Fibroblast of mammary gland (primary cell): ENCODE data around the gene CEP89.
"Not testable (repeated sequence)": the region's sequence is repeated elsewhere in the genome, so short reads cannot be mapped to it uniquely, and the experiment has no call there.

Source experiments
- DNase-seq: peaks from one replicate; pipeline ENCODE4 v3.0.0-alpha.2; 2010; ENCODE audit warnings: low read depth
- H3K4me3 ChIP-seq: 2 replicates; pipeline ENCODE4 v1.5.1; 2011; ENCODE audit warnings: low read depth, mild to moderate bottlenecking, low read length, moderate library complexity; ENCODE audit not compliant: control insufficient read depth
- TF ChIP-seq, protein P1 (sequence below): conservative IDR thresholded peaks from 2 replicates; pipeline ENCODE4 v1.5.1; 2011; ENCODE audit warnings: low read depth, low read length, inconsistent platforms; ENCODE audit not compliant: control insufficient read depth, insufficient read depth

CEP89 gene

DNA sequence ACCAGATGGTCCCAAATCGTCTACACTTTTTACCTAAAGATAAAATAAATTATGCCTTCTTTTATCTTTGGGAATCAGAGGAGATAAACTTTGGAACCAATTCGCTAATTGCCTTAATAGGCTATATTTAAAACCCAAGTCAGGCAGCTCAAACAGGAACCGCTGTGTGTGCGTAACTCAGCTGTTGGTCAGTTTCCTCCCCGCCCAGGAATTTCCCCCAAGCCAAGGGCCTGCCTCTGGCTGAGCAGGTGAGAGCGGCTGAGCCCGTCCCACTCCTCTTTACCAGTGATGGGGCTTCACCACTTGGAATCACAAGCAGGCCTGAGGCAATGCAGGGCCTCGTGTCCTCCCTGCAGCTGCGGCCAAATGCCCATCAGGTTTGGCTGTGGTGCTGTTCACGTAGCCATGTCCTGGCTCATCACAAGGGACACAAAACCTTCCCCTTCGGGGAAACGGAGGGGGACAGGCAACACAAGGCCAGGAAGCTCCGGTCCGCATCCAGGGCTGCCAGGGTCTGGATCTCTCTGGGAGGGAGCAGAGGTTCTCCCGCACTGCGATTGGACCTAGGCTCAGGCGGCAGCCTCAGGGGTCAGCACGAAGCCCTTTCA lies 101.7 kb downstream of the CEP89 start:
- no peak for DNase-seq
- TF ChIP-seq, protein P1, sequence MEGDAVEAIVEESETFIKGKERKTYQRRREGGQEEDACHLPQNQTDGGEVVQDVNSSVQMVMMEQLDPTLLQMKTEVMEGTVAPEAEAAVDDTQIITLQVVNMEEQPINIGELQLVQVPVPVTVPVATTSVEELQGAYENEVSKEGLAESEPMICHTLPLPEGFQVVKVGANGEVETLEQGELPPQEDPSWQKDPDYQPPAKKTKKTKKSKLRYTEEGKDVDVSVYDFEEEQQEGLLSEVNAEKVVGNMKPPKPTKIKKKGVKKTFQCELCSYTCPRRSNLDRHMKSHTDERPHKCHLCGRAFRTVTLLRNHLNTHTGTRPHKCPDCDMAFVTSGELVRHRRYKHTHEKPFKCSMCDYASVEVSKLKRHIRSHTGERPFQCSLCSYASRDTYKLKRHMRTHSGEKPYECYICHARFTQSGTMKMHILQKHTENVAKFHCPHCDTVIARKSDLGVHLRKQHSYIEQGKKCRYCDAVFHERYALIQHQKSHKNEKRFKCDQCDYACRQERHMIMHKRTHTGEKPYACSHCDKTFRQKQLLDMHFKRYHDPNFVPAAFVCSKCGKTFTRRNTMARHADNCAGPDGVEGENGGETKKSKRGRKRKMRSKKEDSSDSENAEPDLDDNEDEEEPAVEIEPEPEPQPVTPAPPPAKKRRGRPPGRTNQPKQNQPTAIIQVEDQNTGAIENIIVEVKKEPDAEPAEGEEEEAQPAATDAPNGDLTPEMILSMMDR, result no peak
- no peak overlapping the region for H3K4me3 ChIP-seq

DNA sequence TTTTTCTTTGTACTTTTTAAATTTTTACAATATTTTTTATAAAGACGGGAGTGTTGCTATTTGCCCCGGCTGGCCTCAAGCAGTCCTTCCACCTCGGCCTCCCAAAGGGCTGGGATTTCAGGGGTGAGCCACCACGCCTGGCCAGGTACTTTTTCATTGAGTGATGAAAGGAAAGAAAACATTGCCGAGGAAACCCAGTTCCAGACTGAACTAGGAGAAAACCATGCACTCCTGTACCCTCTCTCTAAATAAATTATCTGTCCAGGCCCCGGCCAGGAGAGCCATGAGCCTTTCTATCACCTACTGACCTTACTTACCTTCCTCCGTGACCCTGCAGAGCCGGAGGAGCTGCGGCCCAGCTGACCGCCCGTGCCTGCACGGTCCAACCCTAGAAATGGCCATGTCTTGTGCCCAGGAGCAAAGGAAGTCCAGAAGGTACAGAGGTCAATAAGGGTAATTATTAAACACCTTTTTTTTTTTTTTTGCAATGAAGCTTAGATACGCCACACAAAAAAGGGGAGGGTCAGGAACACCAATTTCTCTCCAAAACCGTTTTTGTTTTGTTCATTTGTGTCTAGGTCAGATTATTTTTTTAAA lies 102.3 kb downstream of the CEP89 start, which contains the start of gene SLC7A9:
Gene SLC7A9 (minus strand): TSS at position 399 of the 597 bp plus-strand sequence. CDS start 1,233 bp downstream, outside the sequence.
- no peak for DNase-seq
- TF ChIP-seq, protein P1, result no peak
- H3K4me3 ChIP-seq, result no peak within 1 kb of the TSS

DNA sequence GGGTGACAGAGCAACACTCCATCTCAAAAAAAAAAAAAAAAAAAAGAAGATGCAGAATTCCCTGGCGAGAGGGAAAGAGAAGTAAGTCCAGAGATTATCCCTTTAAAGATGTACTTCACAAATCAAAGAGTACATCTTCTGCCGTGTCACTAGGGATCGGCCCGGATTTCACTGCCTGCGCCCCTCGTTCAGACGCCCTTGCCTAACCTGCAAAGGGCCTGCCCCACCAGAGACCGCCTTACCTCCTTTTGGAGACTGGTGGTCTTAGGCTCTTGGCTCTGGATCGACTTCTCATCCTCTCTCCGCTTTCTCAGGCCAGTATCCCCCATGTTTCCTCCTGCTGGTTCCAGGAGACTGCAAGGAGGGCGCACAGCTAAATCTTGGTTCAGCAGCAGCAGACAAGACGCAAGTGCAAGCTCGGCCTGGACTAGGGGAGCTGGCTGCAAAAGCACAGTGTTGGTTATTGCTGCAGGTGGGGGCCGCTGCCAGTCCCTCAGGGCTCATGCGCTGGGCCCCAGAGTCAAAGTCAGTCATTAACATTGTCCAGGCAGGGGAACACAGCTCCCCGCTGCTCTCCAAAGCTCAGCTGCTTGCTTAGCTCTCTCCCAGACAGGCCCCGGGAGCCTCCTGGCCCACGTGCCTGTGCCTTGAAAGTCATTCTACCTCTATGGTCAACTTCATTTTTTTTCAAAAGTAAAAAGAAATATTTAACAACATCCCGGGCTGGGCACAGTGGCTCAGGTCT lies 103.4 kb downstream of the CEP89 start:
- DNase-seq, result no peak
- TF ChIP-seq, protein P1, result no peak
- no peak overlapping the region for H3K4me3 ChIP-seq

DNA sequence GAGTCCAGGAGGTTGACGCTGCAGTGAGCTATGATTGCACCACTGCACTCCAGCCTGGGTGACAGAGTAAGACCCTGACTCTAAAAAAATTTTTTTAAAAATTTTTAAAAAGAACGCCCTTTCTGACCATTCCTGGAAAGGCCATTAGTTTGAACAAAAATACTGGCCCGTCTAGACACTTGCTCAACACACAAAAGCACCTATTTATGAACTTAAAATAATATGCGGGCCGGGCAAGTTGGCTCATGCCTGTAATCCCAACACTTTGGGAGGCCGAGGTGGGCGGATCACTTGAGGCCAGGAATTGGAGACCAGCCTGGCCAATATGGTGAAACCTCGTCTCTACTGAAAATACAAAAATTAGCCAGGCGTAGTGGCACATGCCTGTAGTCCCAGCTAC lies 104.3 kb downstream of the CEP89 start:
- not testable (repeated sequence) for DNase-seq, H3K4me3 ChIP-seq

DNA sequence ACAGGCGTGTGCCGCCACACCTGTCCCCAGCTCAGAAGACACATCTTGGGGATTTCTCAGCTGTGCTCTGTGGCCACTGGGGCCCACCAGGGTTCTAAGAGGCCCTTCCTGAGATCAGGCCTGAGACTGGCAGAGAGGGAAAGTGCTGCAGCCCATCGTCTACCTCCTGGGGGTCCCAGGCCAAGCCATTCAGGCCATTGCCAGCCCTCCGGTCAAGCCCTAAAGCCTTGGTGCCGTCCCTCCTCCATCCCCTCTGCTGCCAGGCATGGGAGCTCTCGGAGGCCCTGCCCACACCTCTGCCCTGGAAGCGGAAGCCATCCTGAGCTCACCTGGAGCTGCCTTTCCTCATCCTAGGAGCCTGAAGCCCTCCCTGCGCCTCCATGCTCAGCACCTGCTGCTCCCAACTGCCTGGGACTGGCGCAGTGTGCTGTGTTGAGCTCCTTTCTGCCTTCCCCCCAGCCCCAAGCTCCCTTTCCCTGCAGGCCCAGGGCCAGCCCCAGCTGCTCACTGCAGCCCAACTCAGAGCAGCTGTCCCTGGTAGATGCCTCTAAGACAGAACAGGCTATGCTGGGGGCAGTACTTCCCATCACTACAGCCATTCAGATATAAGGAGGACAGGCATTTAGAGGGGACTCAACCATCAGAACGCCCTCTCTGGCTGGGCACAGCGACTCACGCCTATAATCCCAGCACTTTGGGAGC lies 105.0 kb downstream of the CEP89 start:
- TF ChIP-seq, protein P1, result no peak
- no peak for DNase-seq
- no peak overlapping the region for H3K4me3 ChIP-seq

DNA sequence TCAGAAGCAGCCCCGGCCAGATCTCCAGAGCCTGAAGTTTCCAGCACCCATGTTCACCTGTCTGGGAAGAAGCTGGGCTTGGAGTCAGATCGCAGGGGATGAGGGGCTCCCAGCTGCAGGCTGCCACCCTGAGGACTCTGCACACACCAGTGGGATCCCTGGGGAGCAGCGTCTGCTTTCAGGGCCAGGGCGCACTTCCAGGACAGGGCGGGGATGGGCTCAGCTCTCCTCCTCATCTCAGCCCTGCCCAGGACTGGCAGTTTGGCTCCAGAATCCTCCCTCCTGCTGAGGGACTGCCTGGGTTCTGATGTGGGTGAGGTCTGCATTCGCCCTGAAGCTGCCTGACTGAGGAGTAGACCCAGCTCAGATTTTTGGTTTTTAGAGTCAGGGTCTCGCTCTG lies 105.7 kb downstream of the CEP89 start:
- H3K4me3 ChIP-seq, result no peak overlapping the region
- DNase-seq, result no peak
- TF ChIP-seq, protein P1, result no peak

DNA sequence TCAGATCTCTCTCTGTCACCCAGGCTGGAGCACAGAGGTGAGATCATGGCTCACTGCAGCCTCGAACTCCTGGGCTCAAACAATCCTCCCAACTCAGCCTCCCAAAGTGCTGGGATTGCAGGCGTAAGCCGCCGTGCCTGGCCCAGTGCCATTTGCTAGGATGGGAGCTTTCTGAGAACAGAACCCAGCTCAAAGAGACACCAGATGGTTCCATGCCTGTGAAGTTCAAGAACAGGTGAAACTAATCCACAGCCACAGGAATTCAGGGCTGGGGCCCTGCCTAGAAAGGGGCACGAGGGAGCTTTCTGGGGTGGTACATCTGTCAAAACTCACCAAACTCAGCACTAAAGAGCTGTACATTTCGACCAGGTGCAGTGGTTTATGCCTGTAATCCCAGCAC lies 106.4 kb downstream of the CEP89 start:
- no peak for DNase-seq

More for the DNA sequence above, 106.4 kb downstream of the CEP89 start:
- TF ChIP-seq, protein P1, result no peak
- H3K4me3 ChIP-seq, result no peak overlapping the region
